A673 (cell line): ENCODE data around the gene BTN1A1. TPM values are rescaled to one million over a fixed set of nuclear protein-coding genes. Genes with fewer than 3 reads are reported as not detected.
A peak's percentile ranks its signal among the peaks of the same experiment; 100 is the strongest.

ENCODE experiments used
- BruUV-seq: library from RNA; stranded (reverse); fragments of 400-500 nt; replicated peaks from 2 replicates; lab custom pipeline; 2021; lab: Mats Ljungman, UMichigan
- CTCF ChIA-PET: fragments of 300-600 bp; sonication (Branson Sonifier 250); formaldehyde crosslinking; loops from one replicate; lab custom pipeline; 2022; ENCODE audit warnings: antibody characterized with exemption; lab: Charles Lee
- POLR2A ChIA-PET: fragments of 300-600 bp; sonication (Branson Sonifier 250); formaldehyde crosslinking; loops from one replicate; lab custom pipeline; 2022; ENCODE audit warnings: antibody characterized with exemption; ENCODE audit not compliant: low non-redundant PET; lab: Charles Lee
- DNase-seq: peaks from one replicate; pipeline ENCODE4 v3.0.0-alpha.2; 2015; ENCODE audit warnings: low spot score
- H3K27ac ChIP-seq: fragments of 200-600 bp; sonication (generic); 2 replicates; pipeline ENCODE4 v1.5.1; 2016; ENCODE audit warnings: mixed run types, low read depth, mild to moderate bottlenecking, mixed read lengths, antibody characterized with exemption, low read length; ENCODE audit not compliant: poor library complexity, severe bottlenecking
- H3K27me3 ChIP-seq: fragments of 200-600 bp; sonication (generic); replicated peaks from 2 replicates; pipeline ENCODE4 v1.6.1; 2017; ENCODE audit warnings: mixed run types, low read depth, mild to moderate bottlenecking, mixed read lengths, antibody characterized with exemption, low read length; ENCODE audit not compliant: insufficient read depth, poor library complexity
- H3K36me3 ChIP-seq: fragments of 200-600 bp; sonication (generic); 2 replicates; pipeline ENCODE4 v1.6.1; 2016; ENCODE audit warnings: mixed run types, mild to moderate bottlenecking, mixed read lengths, antibody characterized with exemption, low read length; ENCODE audit not compliant: insufficient read depth, poor library complexity, severe bottlenecking
- H3K4me1 ChIP-seq: fragments of 200-600 bp; sonication (generic); 2 replicates; pipeline ENCODE4 v1.6.1; 2017; ENCODE audit warnings: mixed run types, mild to moderate bottlenecking, mixed read lengths, antibody characterized with exemption, low read length; ENCODE audit not compliant: insufficient read depth, poor library complexity, severe bottlenecking
- H3K4me3 ChIP-seq: fragments of 200-600 bp; sonication (generic); 2 replicates; pipeline ENCODE4 v1.5.1; 2016; ENCODE audit warnings: low read depth, mixed run types, mild to moderate bottlenecking, mixed read lengths, low read length; ENCODE audit not compliant: poor library complexity, severe bottlenecking
- H3K9me3 ChIP-seq: fragments of 200-600 bp; sonication (generic); 2 replicates; pipeline ENCODE4 v1.6.1; 2016; ENCODE audit warnings: mixed run types, low read depth, mild to moderate bottlenecking, mixed read lengths, antibody characterized with exemption, low read length; ENCODE audit not compliant: poor library complexity, severe bottlenecking
- EZH2 ChIP-seq: fragments of 200-600 bp; sonication (generic); IDR thresholded peaks from 2 replicates; pipeline ENCODE4 v1.6.1; 2017; ENCODE audit warnings: borderline replicate concordance, low read depth, mild to moderate bottlenecking, mixed read lengths, antibody characterized with exemption, low read length; ENCODE audit not compliant: poor library complexity, severe bottlenecking
- intact Hi-C: fragments of 100-400 bp; cut with micrococcal nuclease; formaldehyde crosslinking; loops from one replicate; pipeline ENCODE4 v1.10.0; 2022; ENCODE audit not compliant: unreplicated experiment
- total RNA-seq: library from RNA; stranded (reverse); gene quantifications from 2 replicates; pipeline ENCODE4 v1.2.3, GENCODE V29; 2021
- TF ChIP-seq, protein P1 (sequence below): fragments of 300-800, 200-600 bp; sonication (generic); conservative IDR thresholded peaks from 2 replicates; pipeline ENCODE4 v1.5.1; 2017; ENCODE audit warnings: low read depth, mild to moderate bottlenecking, antibody characterized with exemption, low read length, moderate library complexity, mixed read lengths

BTN1A1 gene
- total RNA-seq, 1 experiment from 2014 or later, result not detected

DNA sequence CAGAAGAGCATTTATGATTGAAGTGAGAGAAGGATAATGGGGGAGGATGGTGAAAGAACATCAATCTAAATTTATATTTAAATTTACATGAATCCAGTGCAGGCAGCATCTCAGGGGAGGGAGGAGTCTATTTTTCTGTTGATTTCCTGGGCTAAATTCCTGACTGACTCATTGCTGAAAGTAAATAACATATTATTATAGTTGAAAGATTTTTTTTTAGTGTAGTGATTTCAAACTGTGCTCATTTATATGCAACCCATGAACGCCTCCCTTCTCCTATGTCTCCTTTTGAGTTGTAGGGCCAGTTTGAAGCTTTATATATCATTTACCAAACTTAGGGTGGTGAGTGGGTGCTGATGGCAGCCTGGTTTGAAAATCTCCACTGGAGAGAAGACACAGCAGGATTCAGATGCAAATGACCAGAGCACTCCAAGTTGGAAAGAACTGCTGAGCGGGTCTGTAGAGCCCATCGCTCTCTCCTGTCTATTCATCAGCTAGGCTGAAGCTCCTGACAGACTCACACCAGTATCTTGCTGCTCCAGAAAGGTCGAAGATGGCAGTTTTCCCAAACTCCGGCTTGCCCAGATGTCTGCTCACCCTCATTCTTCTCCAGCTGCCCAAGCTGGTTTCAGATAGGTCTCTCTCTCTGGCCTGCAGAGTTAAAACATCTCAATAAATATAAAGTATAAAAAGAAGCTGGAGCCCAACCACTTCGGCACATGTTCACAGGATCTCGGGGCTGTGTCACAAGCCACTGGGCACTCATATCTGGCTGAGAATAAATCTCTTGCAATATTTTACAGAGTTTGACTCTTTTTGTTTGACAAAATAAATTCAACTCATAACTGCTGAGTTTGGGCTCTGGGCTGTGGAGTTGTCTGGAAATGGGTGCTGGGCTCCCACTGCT lies 24.0 kb upstream of the BTN1A1 start:
- Histone ChIP-seq H3K36me3 (no peaks in the 10 kb centered on the region), H3K27ac (peak overlapping the region; percentile 99), H3K27me3 (no peaks in the 10 kb centered on the region), H3K4me1 (peaks cover 35% of the 10 kb centered on the region), H3K9me3 (no peaks in the 10 kb centered on the region), H3K4me3 (no peak overlapping the region)
- no TSS peak for BruUV-seq
- no peak for TF ChIP-seq EZH2
- TF ChIP-seq, protein P1, sequence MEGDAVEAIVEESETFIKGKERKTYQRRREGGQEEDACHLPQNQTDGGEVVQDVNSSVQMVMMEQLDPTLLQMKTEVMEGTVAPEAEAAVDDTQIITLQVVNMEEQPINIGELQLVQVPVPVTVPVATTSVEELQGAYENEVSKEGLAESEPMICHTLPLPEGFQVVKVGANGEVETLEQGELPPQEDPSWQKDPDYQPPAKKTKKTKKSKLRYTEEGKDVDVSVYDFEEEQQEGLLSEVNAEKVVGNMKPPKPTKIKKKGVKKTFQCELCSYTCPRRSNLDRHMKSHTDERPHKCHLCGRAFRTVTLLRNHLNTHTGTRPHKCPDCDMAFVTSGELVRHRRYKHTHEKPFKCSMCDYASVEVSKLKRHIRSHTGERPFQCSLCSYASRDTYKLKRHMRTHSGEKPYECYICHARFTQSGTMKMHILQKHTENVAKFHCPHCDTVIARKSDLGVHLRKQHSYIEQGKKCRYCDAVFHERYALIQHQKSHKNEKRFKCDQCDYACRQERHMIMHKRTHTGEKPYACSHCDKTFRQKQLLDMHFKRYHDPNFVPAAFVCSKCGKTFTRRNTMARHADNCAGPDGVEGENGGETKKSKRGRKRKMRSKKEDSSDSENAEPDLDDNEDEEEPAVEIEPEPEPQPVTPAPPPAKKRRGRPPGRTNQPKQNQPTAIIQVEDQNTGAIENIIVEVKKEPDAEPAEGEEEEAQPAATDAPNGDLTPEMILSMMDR, result no peak
- ChIA-PET CTCF (no interaction called here), POLR2A (interaction anchor here (0.6 kb wide), 1 partner anchor 233 kb away, joined by 3 read pairs; no protein-coding TSS in a partner anchor)
- intact Hi-C loops, result no loop called here
- DNase-seq, result peak; percentile 11

DNA sequence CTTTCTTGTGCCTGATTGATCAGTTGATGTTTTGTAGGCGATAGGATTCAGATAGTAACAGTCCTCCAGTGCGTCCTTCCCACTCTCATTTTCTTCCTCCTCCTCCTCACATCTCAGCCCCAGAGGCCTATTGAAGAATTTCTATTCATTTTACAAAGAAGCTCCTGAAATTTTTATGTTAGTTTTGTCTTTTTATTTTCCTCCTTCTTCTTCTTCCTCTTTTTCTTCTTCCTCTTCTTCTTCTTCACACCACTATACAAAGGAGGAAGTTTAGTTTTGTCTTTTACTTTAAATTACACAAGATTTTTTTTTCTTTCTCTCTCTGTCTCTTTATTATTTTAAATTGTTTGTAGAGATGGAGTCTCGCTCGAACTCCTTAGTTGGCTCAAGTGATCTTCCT lies 23.2 kb upstream of the BTN1A1 start:
- Histone ChIP-seq H3K4me1 (peaks cover 35% of the 10 kb centered on the region), H3K36me3 (no peaks in the 10 kb centered on the region), H3K4me3 (no peak overlapping the region), H3K9me3 (no peaks in the 10 kb centered on the region), H3K27me3 (no peaks in the 10 kb centered on the region), H3K27ac (peak overlapping the region; percentile 99)
- DNase-seq, result no peak
- TF ChIP-seq EZH2, result no peak
- TF ChIP-seq, protein P1, result no peak
- ChIA-PET CTCF (no interaction called here), POLR2A (no interaction called here)
- intact Hi-C loops, result no loop called here
- no TSS peak for BruUV-seq

DNA sequence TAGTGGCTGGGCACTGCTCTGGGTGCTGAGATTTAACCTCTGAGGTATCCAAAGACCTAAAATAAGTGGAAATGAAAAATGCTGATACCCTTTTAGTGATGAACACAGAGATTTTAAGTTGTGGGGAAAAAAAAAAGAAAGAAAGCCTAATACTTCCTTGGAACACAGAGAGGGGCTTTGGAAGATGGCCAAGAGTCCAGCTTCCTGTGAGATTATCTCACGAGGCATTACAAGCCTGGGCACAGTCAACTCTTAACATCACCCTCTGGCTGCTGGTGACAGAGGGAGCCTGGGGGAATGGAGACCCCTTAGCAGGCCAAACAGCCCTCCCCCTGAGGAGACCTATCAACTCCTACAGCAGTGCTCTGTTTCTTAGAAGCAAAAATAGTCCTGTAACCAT lies 22.7 kb upstream of the BTN1A1 start:
- no peaks in the 10 kb centered on the region for H3K27me3 ChIP-seq
- CTCF ChIA-PET, result no interaction called here

More for the DNA sequence above, 22.7 kb upstream of the BTN1A1 start:
- peak overlapping the region; percentile 99 for H3K27ac ChIP-seq
- DNase-seq, result peak; percentile 60
- H3K4me1 ChIP-seq, result peaks cover 35% of the 10 kb centered on the region
- no peak overlapping the region for H3K4me3 ChIP-seq
- no peaks in the 10 kb centered on the region for H3K9me3 ChIP-seq
- POLR2A ChIA-PET, result no interaction called here
- intact Hi-C loops, result no loop called here
- no peak for TF ChIP-seq EZH2
- TF ChIP-seq, protein P1, result no peak
- H3K36me3 ChIP-seq, result no peaks in the 10 kb centered on the region
- BruUV-seq, result no TSS peak
